K562 (cell line): ENCODE measurements around the gene ZCCHC3. TPM values are rescaled to one million over a fixed set of nuclear protein-coding genes. Genes with fewer than 3 reads are reported as not detected.

Experiments used
- HLTF ChIP-seq: fragments of 450-650 bp; IDR thresholded peaks from 2 replicates; pipeline ENCODE4 v1.6.1; 2016
- HOXB6 ChIP-seq: fragments of 250-450 bp; sonication (Bioruptor Pico); IDR thresholded peaks from 2 replicates; pipeline ENCODE4 v1.5.1; 2022; ENCODE audit warnings: mild to moderate bottlenecking, borderline replicate concordance
- NCOA1 ChIP-seq: fragments of 450-650 bp; IDR thresholded peaks from 2 replicates; pipeline ENCODE4 v1.6.1; 2016; ENCODE audit warnings: low read depth
- SP2 ChIP-seq: IDR thresholded peaks from 2 replicates; pipeline ENCODE4 v1.6.1; 2011; ENCODE audit warnings: mild to moderate bottlenecking, low read depth, low read length, moderate library complexity; ENCODE audit not compliant: poor library complexity, severe bottlenecking; ENCODE audit errors: extremely low read depth
- ZSCAN32 ChIP-seq: fragments of 450-650 bp; formaldehyde crosslinking; IDR thresholded peaks from 2 replicates; pipeline ENCODE4 v1.4.0; 2020; ENCODE audit warnings: mild to moderate bottlenecking, moderate library complexity
- polyA plus RNA-seq, 8 experiments: library from polyadenylated mRNA; depleted of rRNA in 4 of 8; stranded (reverse) in 5 of 8; unstranded in 3 of 8; fragments of >200 nt; fragmentation: Nextera tagmentation in 2 of 8; fragmentation: Illumina TruSeq in 1 of 8; extraction: Ambion mirVana in 2 of 8; extraction: Trizol in 1 of 8; gene quantifications; 2 replicates each; pipeline versions ENCODE4 v1.2.1 to v1.2.3, GENCODE V29; 2011 to 2014; ENCODE audit warnings: inconsistent platforms in 1 of 8, missing spikeins in 1 of 8
- total RNA-seq, 7 experiments: library from RNA; depleted of rRNA in 6 of 7; stranded (reverse); fragments of >200 nt in 6 of 7; fragmentation: Illumina TruSeq in 2 of 7; extraction: Trizol in 2 of 7; gene quantifications; 2 replicates each; pipeline versions ENCODE4 v1.2.1 to v1.2.3, GENCODE V29; 2011 to 2021; ENCODE audit warnings: low replicate concordance in 1 of 7
- TF ChIP-seq, protein P1 (sequence below), 2 experiments: fragments of 450-650 bp; IDR thresholded peaks; 2 replicates each; pipeline ENCODE4 v1.6.1; 2016; ENCODE audit warnings: mild to moderate bottlenecking in 2 of 2, borderline replicate concordance in 1 of 2, low read depth in 1 of 2, moderate library complexity in 1 of 2
- TF ChIP-seq, protein P2 (sequence below): fragments of 450-650 bp; IDR thresholded peaks from 2 replicates; pipeline ENCODE4 v1.6.1; 2017; ENCODE audit warnings: antibody characterized with exemption
- TF ChIP-seq, protein P3 (sequence below): sonication (generic); formaldehyde crosslinking; IDR thresholded peaks from 2 replicates; pipeline ENCODE4 v1.8.0; 2022; ENCODE audit warnings: missing genetic modification reagents, mild to moderate bottlenecking, moderate library complexity, borderline replicate concordance
- TF ChIP-seq, protein P4 (sequence below): fragments of 450-650 bp; formaldehyde crosslinking; IDR thresholded peaks from 2 replicates; pipeline ENCODE4 v1.4.0; 2022; ENCODE audit warnings: missing genetic modification characterization

Gene ZCCHC3
- total and polyA plus RNA-seq, 9 of the 15 experiments (the other 6 are each of a cell fraction or from before 2014, with no cell fraction given): 2.8 to 23.3 (median 16.5) TPM

DNA sequence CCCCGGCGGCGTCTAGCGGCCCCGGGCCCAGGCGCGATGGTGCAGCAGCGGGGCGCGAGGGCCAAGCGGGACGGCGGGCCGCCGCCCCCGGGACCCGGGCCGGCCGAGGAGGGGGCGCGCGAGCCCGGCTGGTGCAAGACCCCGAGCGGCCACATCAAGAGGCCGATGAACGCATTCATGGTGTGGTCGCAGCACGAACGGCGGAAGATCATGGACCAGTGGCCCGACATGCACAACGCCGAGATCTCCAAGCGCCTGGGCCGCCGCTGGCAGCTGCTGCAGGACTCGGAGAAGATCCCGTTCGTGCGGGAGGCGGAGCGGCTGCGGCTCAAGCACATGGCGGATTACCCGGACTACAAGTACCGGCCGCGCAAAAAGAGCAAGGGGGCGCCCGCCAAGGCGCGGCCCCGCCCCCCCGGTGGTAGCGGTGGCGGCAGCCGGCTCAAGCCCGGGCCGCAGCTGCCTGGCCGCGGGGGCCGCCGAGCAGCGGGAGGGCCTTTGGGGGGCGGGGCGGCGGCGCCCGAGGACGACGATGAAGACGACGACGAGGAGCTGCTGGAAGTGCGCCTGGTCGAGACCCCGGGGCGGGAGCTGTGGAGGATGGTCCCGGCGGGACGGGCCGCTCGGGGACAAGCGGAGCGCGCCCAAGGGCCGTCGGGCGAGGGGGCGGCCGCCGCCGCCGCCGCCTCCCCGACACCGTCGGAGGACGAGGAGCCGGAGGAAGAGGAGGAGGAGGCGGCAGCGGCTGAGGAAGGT is 28.7 kb downstream of the ZCCHC3 start (continued):
- TF ChIP-seq, protein P1, sequence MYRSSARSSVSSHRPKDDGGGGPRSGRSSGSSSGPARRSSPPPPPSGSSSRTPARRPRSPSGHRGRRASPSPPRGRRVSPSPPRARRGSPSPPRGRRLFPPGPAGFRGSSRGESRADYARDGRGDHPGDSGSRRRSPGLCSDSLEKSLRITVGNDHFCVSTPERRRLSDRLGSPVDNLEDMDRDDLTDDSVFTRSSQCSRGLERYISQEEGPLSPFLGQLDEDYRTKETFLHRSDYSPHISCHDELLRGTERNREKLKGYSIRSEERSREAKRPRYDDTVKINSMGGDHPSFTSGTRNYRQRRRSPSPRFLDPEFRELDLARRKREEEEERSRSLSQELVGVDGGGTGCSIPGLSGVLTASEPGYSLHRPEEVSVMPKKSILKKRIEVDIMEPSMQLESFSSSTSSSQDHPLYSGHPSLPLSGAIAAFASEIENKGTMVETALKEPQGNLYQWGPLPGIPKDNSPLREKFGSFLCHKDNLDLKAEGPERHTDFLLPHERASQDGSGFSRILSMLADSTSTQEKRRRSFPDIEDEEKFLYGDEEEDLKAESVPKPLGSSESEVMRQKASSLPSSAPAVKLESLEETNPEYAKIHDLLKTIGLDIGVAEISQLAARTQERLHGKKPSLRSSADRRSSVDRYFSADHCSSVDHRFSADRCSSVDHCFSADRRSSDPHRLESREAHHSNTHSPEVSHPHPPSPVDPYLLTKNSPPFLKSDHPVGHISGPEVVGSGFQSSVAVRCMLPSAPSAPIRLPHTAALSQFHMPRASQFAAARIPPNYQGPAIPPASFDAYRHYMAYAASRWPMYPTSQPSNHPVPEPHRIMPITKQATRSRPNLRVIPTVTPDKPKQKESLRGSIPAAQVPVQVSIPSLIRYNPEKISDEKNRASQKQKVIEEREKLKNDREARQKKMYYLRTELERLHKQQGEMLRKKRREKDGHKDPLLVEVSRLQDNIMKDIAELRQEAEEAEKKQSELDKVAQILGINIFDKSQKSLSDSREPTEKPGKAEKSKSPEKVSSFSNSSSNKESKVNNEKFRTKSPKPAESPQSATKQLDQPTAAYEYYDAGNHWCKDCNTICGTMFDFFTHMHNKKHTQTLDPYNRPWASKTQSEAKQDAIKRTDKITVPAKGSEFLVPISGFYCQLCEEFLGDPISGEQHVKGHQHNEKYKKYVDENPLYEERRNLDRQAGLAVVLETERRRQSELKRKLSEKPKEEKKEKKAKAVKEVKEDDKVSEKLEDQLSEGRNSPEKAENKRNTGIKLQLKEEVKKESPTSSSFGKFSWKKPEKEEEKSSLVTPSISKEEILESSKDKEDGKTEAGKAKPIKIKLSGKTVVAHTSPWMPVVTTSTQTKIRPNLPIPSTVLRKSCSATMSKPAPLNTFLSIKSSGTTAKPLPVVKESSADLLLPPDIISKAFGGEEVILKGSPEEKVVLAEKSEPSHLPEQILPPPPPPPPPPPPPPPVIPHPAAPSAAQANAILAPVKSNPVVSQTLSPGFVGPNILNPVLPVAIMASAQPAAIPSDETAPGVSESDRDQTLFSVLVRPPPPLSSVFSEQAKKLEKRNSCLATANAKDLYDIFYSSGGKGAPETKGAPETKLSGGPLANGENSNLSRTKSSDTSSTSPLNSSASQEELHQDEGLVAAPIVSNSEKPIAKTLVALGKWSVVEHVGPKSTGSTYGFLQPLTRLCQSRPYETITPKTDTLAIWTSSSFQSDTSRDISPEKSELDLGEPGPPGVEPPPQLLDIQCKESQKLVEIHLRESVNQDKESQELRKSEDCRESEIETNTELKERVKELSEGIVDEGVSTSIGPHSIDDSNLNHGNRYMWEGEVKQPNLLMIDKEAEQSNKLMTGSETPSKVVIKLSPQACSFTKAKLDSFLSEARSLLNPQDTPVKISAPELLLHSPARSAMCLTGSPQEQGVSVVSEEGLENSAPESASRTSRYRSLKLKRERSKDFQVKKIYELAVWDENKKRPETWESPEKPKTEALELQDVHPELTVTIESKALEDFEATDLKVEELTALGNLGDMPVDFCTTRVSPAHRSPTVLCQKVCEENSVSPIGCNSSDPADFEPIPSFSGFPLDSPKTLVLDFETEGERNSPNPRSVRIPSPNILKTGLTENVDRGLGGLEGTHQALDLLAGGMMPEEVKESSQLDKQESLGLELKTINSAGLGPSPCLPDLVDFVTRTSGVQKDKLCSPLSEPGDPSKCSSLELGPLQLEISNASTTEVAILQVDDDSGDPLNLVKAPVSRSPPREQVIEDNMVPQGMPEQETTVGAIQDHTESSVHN (IDR thresholded peaks at IDR 0.05; ENCODE audit: borderline replicate concordance in 1 of 2, low read depth in 1 of 2): no peak
- no peak for TF ChIP-seq NCOA1
- no peak for TF ChIP-seq HLTF
- TF ChIP-seq SP2: no peak
- TF ChIP-seq, protein P2, sequence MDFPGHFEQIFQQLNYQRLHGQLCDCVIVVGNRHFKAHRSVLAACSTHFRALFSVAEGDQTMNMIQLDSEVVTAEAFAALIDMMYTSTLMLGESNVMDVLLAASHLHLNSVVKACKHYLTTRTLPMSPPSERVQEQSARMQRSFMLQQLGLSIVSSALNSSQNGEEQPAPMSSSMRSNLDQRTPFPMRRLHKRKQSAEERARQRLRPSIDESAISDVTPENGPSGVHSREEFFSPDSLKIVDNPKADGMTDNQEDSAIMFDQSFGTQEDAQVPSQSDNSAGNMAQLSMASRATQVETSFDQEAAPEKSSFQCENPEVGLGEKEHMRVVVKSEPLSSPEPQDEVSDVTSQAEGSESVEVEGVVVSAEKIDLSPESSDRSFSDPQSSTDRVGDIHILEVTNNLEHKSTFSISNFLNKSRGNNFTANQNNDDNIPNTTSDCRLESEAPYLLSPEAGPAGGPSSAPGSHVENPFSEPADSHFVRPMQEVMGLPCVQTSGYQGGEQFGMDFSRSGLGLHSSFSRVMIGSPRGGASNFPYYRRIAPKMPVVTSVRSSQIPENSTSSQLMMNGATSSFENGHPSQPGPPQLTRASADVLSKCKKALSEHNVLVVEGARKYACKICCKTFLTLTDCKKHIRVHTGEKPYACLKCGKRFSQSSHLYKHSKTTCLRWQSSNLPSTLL: no peak
- TF ChIP-seq, protein P3, sequence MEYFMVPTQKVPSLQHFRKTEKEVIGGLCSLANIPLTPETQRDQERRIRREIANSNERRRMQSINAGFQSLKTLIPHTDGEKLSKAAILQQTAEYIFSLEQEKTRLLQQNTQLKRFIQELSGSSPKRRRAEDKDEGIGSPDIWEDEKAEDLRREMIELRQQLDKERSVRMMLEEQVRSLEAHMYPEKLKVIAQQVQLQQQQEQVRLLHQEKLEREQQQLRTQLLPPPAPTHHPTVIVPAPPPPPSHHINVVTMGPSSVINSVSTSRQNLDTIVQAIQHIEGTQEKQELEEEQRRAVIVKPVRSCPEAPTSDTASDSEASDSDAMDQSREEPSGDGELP (CRISPR knock-in tag): peak; percentile 38; the same call in 1 of the 2 replicates
- no peak for TF ChIP-seq ZSCAN32 (CRISPR knock-in tag)
- TF ChIP-seq HOXB6 (CRISPR knock-in tag): no peak
- TF ChIP-seq, protein P4, sequence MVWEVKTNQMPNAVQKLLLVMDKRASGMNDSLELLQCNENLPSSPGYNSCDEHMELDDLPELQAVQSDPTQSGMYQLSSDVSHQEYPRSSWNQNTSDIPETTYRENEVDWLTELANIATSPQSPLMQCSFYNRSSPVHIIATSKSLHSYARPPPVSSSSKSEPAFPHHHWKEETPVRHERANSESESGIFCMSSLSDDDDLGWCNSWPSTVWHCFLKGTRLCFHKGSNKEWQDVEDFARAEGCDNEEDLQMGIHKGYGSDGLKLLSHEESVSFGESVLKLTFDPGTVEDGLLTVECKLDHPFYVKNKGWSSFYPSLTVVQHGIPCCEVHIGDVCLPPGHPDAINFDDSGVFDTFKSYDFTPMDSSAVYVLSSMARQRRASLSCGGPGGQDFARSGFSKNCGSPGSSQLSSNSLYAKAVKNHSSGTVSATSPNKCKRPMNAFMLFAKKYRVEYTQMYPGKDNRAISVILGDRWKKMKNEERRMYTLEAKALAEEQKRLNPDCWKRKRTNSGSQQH (CRISPR knock-in tag): no peak
- TF ChIP-seq, all 486 proteins: peak for 25
